ENCODE results near the gene TUBA8.
A peak's percentile ranks its signal among the peaks of the same experiment; 100 is the strongest.

Gene TUBA8

GRCh38 chr22:18088825-18089568 is 21.6 kb upstream of the TUBA8 start:
- TF ChIP-seq CTCF (IDR thresholded peaks at IDR 0.05; ENCODE audit: low read depth, low read length, missing control alignments): no peak
- H3K4me3 ChIP-seq (ENCODE audit: low read depth, low read length): no peak overlapping the region
- peak; percentile 82 for DNase-seq (ENCODE audit: low read depth)

GRCh38 chr22:18090286-18090685 is 20.3 kb upstream of the TUBA8 start:
- no peak for TF ChIP-seq CTCF (IDR thresholded peaks at IDR 0.05; ENCODE audit: low read depth, low read length, missing control alignments)
- no peak overlapping the region for H3K4me3 ChIP-seq (ENCODE audit: low read depth, low read length)
- no peak for DNase-seq (ENCODE audit: low read depth)

GRCh38 chr22:18091478-18091877 is 19.1 kb upstream of the TUBA8 start:
- H3K4me3 ChIP-seq (ENCODE audit: low read depth, low read length): peak overlapping the region; percentile 5
- DNase-seq (ENCODE audit: low read depth): no peak
- TF ChIP-seq CTCF (IDR thresholded peaks at IDR 0.05; ENCODE audit: low read depth, low read length, missing control alignments): no peak

GRCh38 chr22:18091916-18092526 is 18.6 kb upstream of the TUBA8 start:
- H3K4me3 ChIP-seq (ENCODE audit: low read depth, low read length): peak overlapping the region; percentile 5
- TF ChIP-seq CTCF (IDR thresholded peaks at IDR 0.05; ENCODE audit: low read depth, low read length, missing control alignments): no peak
- no peak for DNase-seq (ENCODE audit: low read depth)

- no peak for TF ChIP-seq CTCF (IDR thresholded peaks at IDR 0.05; ENCODE audit: low read depth, low read length, missing control alignments)
- H3K4me3 ChIP-seq (ENCODE audit: low read depth, low read length): no peak overlapping the region
- DNase-seq (ENCODE audit: low read depth): no peak
Measured at GRCh38 chr22:18093661-18094060, 16.9 kb upstream of the TUBA8 start.

GRCh38 chr22:18095101-18095805 is 15.4 kb upstream of the TUBA8 start:
- H3K4me3 ChIP-seq (ENCODE audit: low read depth, low read length): no peak overlapping the region
- DNase-seq (ENCODE audit: low read depth): no peak
- TF ChIP-seq CTCF (IDR thresholded peaks at IDR 0.05; ENCODE audit: low read depth, low read length, missing control alignments): no peak

All from GM12864 (cell line).